B cell (primary cell): ENCODE results near the gene PRRC1. TPM values are rescaled to one million over a fixed set of nuclear protein-coding genes. Genes with fewer than 3 reads are reported as not detected.
A peak's percentile ranks its signal among the peaks of the same experiment; 100 is the strongest.

Source experiments
- ATAC-seq: fragments of 200-7000 bp; cut with Tn5 transposase; one replicate; pipeline ENCODE4 v1.10.0; 2021; ENCODE audit warnings: low read depth, mild to moderate bottlenecking, moderate number of reproducible peaks, moderate library complexity
- CTCF ChIA-PET: fragments of 350-600 bp; sonication (Branson Sonifier 250); formaldehyde crosslinking; loops from one replicate; lab custom pipeline; 2021; ENCODE audit warnings: antibody characterized with exemption, inconsistent platforms; lab: Charles Lee
- POLR2A ChIA-PET: fragments of 350-600 bp; sonication (Branson Sonifier 250); formaldehyde crosslinking; loops from one replicate; lab custom pipeline; 2021; ENCODE audit warnings: antibody characterized with exemption; lab: Charles Lee
- DNase-seq: peaks from one replicate; pipeline ENCODE4 v3.0.0; 2013
- H2AFZ ChIP-seq: 2 replicates; pipeline ENCODE4 v1.6.1; 2012; ENCODE audit warnings: mild to moderate bottlenecking, low read depth, low read length; ENCODE audit not compliant: insufficient read depth, poor library complexity, severe bottlenecking
- H3K27ac ChIP-seq, 2 donors: 1 replicate in 1 of 2; 2 replicates in 1 of 2; pipeline ENCODE4 v1.5.1; 2012 to 2013; ENCODE audit warnings: low read length in 2 of 2, mild to moderate bottlenecking in 2 of 2, moderate library complexity in 1 of 2
- H3K27me3 ChIP-seq, 4 experiments: fragments of 200-600 bp in 1 of 4; sonication (generic) in 1 of 4; replicated peaks in 1 of 4; 1 replicate in 2 of 4; 2 replicates in 2 of 4; pipeline versions ENCODE4 v1.6.1 to v1.7.0; 2013 to 2016; ENCODE audit warnings: low read length in 3 of 4, mild to moderate bottlenecking in 2 of 4, mixed read lengths in 1 of 4, moderate library complexity in 1 of 4; ENCODE audit not compliant: insufficient read depth in 4 of 4, control insufficient read depth in 3 of 4; ENCODE audit errors: control extremely low read depth in 1 of 4
- H3K36me3 ChIP-seq, 2 experiments: replicated peaks in 1 of 2; 1 replicate in 1 of 2; 2 replicates in 1 of 2; pipeline versions ENCODE4 v1.6.1 to v1.7.1; 2013; ENCODE audit warnings: low read length in 1 of 2; ENCODE audit not compliant: insufficient read depth in 2 of 2, control insufficient read depth in 1 of 2; ENCODE audit errors: control extremely low read depth in 1 of 2, extremely low read depth in 1 of 2
- H3K4me1 ChIP-seq, 2 donors: fragments of 200-600 bp in 1 of 2; sonication (generic) in 1 of 2; 1 replicate in 1 of 2; 2 replicates in 1 of 2; pipeline versions ENCODE4 v1.5.1 to v1.6.1; 2013 to 2017; ENCODE audit warnings: low read length in 2 of 2; ENCODE audit not compliant: control insufficient read depth in 2 of 2, insufficient read depth in 2 of 2
- H3K4me2 ChIP-seq: replicated peaks from 2 replicates; pipeline ENCODE3; 2012; ENCODE audit warnings: mild to moderate bottlenecking, low read depth, low read length; ENCODE audit not compliant: poor library complexity, severe bottlenecking
- H3K4me3 ChIP-seq, 5 experiments: fragments of 200-600 bp in 1 of 5; sonication (generic) in 1 of 5; 1 replicate in 3 of 5; 2 replicates in 2 of 5; pipeline versions ENCODE4 v1.5.1 to v1.7.0; 2011 to 2016; ENCODE audit warnings: low read length in 4 of 5, mild to moderate bottlenecking in 4 of 5, low read depth in 2 of 5, control low read depth in 1 of 5, moderate library complexity in 1 of 5; ENCODE audit not compliant: insufficient read depth in 1 of 5; ENCODE audit errors: control extremely low read depth in 1 of 5, extremely low read depth in 1 of 5
- H3K79me2 ChIP-seq: fragments of 200-600 bp; sonication (generic); one replicate; pipeline ENCODE4 v1.6.0; 2016; ENCODE audit warnings: low read length; ENCODE audit not compliant: control insufficient read depth, insufficient read depth
- H3K9ac ChIP-seq: fragments of 200-600 bp; sonication (generic); 2 replicates; pipeline ENCODE4 v1.6.1; 2017; ENCODE audit warnings: mild to moderate bottlenecking, low read length, moderate library complexity
- H3K9me3 ChIP-seq, 3 donors: one replicate each; pipeline versions ENCODE4 v1.6.1 to v1.7.1; 2013; ENCODE audit warnings: low read length in 2 of 3; ENCODE audit not compliant: control insufficient read depth in 2 of 3, insufficient read depth in 1 of 3; ENCODE audit errors: control extremely low read depth in 1 of 3
- H4K20me1 ChIP-seq: 2 replicates; pipeline ENCODE4 v1.6.0; 2012; ENCODE audit warnings: mild to moderate bottlenecking, low read length; ENCODE audit not compliant: insufficient read depth, control insufficient read depth, poor library complexity, severe bottlenecking
- H3K27ac Mint-ChIP-seq: one replicate; pipeline ENCODE4 v1.8.0; 2021; ENCODE audit warnings: mixed read lengths
- H3K27me3 Mint-ChIP-seq: one replicate; pipeline ENCODE4 v1.8.0; 2021; ENCODE audit warnings: mixed read lengths
- H3K4me1 Mint-ChIP-seq: one replicate; pipeline ENCODE4 v1.8.0; 2021; ENCODE audit warnings: mixed read lengths
- H3K4me3 Mint-ChIP-seq: one replicate; pipeline ENCODE4 v1.8.0; 2021; ENCODE audit warnings: mixed read lengths
- H3K9me3 Mint-ChIP-seq: one replicate; pipeline ENCODE4 v1.8.0; 2022; ENCODE audit warnings: mixed read lengths; ENCODE audit not compliant: insufficient read depth
- CTCF ChIP-seq: fragments of 200-600 bp; IDR thresholded peaks from one replicate; pipeline ENCODE4 v1.8.0; 2022; ENCODE audit warnings: antibody characterized with exemption, mild to moderate bottlenecking
- EZH2 ChIP-seq: IDR thresholded peaks from 2 replicates; pipeline ENCODE4 v1.6.1; 2012; ENCODE audit warnings: borderline replicate concordance, low read depth, mild to moderate bottlenecking, moderate library complexity, low read length; ENCODE audit not compliant: insufficient read depth, poor library complexity, severe bottlenecking
- WGBS: methylation state at CpG from one replicate; pipeline ENCODE4 v1.1.5; 2013; ENCODE audit warnings: missing lambda C conversion rate; ENCODE audit not compliant: insufficient coverage; 5-methylcytosine and 5-hydroxymethylcytosine counted together
- intact Hi-C: fragments of 100-400 bp; cut with micrococcal nuclease; formaldehyde crosslinking; loops from one replicate; pipeline ENCODE4 v1.10.0; 2022
- polyA plus RNA-seq: library from polyadenylated mRNA; depleted of rRNA; stranded (reverse); fragments of >200 nt; gene quantifications from 2 replicates; pipeline ENCODE4 v1.2.3, GENCODE V29; 2012
- total RNA-seq, 2 donors: library from RNA; stranded (reverse); fragments of 120-200 nt in 1 of 2; gene quantifications; 1 replicate in 1 of 2; 2 replicates in 1 of 2; pipeline versions ENCODE4 v1.2.3 to v1.2.4, GENCODE V29; 2013 to 2022

Gene PRRC1
- total and polyA plus RNA-seq, 2 donors (not counting 1 experiment from before 2014, with no cell fraction given): 9.7 to 35.5 TPM

- TF ChIP-seq CTCF (no peak), EZH2 (no peak)
- H3K4me3 Mint-ChIP-seq: peak overlapping the region; percentile 38
- ChIA-PET CTCF (interaction anchor here (1.2 kb wide), 1 partner anchor 23 kb away, joined by 4 read pairs; no protein-coding TSS in a partner anchor), POLR2A (no interaction called here)
- Histone ChIP-seq H3K36me3 (peaks cover 0 to 2% of the 10 kb centered on the region in 2 experiments), H3K4me3 (no peak overlapping the region), H3K4me2 (no peak overlapping the region), H3K79me2 (peaks cover 37% of the 10 kb centered on the region), H3K27me3 (peaks cover 0 to 9% (median 5%) of the 10 kb centered on the region in 4 experiments), H3K9ac (no peak overlapping the region), H3K9me3 (no peaks in the 10 kb centered on the region), H3K27ac (no peak overlapping the region), H3K4me1 (peaks cover 12% of the 10 kb centered on the region in 2 donors), H4K20me1 (peaks cover 15% of the 10 kb centered on the region), H2AFZ (no peak overlapping the region)
- no peaks in the 10 kb centered on the region for H3K9me3 Mint-ChIP-seq
- ATAC-seq: no peak
- WGBS: 100% methylated on average over 4 of the region's 10 CpGs
- peaks cover 19% of the 10 kb centered on the region for H3K27me3 Mint-ChIP-seq
- intact Hi-C loops: loop anchor here (2.0 to 5.0 kb wide), 3 partner anchors 567 to 1576 kb away; partner anchors contain the start of genes ISOC1, LMNB1 and SLC12A2
- no peak overlapping the region for H3K27ac Mint-ChIP-seq
- DNase-seq: no peak
- H3K4me1 Mint-ChIP-seq: peaks cover 22% of the 10 kb centered on the region
These were observed 1.6 kb upstream of the PRRC1 start for GRCh38 chr5:127515693-127516440.

GRCh38 chr5:127517110-127517479, 345 bp upstream of the PRRC1 start:
- peaks cover 15% of the 10 kb centered on the region for H4K20me1 ChIP-seq
- no peaks in the 10 kb centered on the region for H3K27me3 ChIP-seq
- H3K9ac ChIP-seq: peak overlapping the region; percentile 98
- intact Hi-C loops: loop anchor here (1.0 to 5.0 kb wide), 4 partner anchors 566 to 1575 kb away; partner anchors contain the start of genes ISOC1, LMNB1, PHAX and SLC12A2
- TF ChIP-seq EZH2: no peak
- no peak for TF ChIP-seq CTCF
- no peak overlapping the region for H3K27ac ChIP-seq
- CTCF ChIA-PET: interaction anchor here (1.4 kb wide), 1 partner anchor 739 kb away, joined by 3 read pairs; no protein-coding TSS in a partner anchor
- H3K4me3 ChIP-seq: peak overlapping the region in 4 of 5 experiments; percentile 93 to 99 (median 98)
- 27% methylated on average over 9 of the region's 9 CpGs for WGBS
- Mint-ChIP-seq H3K9me3 (no peaks in the 10 kb centered on the region), H3K27me3 (peaks cover 7% of the 10 kb centered on the region), H3K27ac (peak overlapping the region; percentile 79), H3K4me3 (peak overlapping the region; percentile 93), H3K4me1 (peaks cover 26% of the 10 kb centered on the region)
- peak overlapping the region; percentile 93 for H3K4me2 ChIP-seq
- H3K79me2 ChIP-seq: peaks cover 47% of the 10 kb centered on the region
- no peak for DNase-seq
- H3K36me3 ChIP-seq: peaks cover 0 to 4% of the 10 kb centered on the region in 2 experiments
- POLR2A ChIA-PET: no interaction called here
- peaks cover 12% of the 10 kb centered on the region in 2 donors for H3K4me1 ChIP-seq
- ATAC-seq: peak; percentile 21
- peak overlapping the region; percentile 100 for H2AFZ ChIP-seq
- H3K9me3 ChIP-seq: peaks cover 1 to 3% (median 3%) of the 10 kb centered on the region in 3 donors
